ENCODE data around the gene MED13L.
A peak's percentile ranks its signal among the peaks of the same experiment; 100 is the strongest.

MED13L gene

DNA sequence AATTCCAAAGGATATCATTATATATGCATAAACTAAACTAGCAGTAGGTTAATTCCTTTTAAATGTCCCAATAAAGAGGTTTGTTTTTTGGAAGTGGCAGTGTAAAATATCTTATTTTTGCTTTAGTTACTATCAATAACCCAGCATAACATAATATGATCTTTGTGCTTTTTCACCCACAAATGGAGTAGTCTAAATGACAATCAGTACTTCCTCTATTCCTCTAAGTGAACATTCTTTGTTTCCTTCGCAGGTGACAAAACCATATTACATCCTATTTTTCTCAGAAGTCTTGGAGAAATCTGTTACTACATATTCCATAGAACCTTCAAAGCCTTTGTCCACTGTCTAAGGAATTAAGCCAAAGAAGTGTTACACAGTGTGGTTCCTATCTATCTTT is 62.5 kb downstream of the MED13L start:
- TF ChIP-seq SNAI2 (CRISPR knock-in tag; IDR thresholded peaks at IDR 0.05): no peak
- TF ChIP-seq ZNF70 (CRISPR knock-in tag; IDR thresholded peaks at IDR 0.05): no peak
- TF ChIP-seq OSR1 (CRISPR knock-in tag; IDR thresholded peaks at IDR 0.05): no peak
- TF ChIP-seq TCF4 (CRISPR knock-in tag; IDR thresholded peaks at IDR 0.05; ENCODE audit: borderline replicate concordance): no peak
- TF ChIP-seq CREB5 (CRISPR knock-in tag; IDR thresholded peaks at IDR 0.05; ENCODE audit: low read depth): no peak
- TF ChIP-seq GLIS3 (CRISPR knock-in tag; IDR thresholded peaks at IDR 0.05): no peak
- TF ChIP-seq TSHZ2 (CRISPR knock-in tag; IDR thresholded peaks at IDR 0.05): no peak
- TF ChIP-seq, protein P1, sequence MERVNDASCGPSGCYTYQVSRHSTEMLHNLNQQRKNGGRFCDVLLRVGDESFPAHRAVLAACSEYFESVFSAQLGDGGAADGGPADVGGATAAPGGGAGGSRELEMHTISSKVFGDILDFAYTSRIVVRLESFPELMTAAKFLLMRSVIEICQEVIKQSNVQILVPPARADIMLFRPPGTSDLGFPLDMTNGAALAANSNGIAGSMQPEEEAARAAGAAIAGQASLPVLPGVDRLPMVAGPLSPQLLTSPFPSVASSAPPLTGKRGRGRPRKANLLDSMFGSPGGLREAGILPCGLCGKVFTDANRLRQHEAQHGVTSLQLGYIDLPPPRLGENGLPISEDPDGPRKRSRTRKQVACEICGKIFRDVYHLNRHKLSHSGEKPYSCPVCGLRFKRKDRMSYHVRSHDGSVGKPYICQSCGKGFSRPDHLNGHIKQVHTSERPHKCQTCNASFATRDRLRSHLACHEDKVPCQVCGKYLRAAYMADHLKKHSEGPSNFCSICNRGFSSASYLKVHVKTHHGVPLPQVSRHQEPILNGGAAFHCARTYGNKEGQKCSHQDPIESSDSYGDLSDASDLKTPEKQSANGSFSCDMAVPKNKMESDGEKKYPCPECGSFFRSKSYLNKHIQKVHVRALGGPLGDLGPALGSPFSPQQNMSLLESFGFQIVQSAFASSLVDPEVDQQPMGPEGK (CRISPR knock-in tag; IDR thresholded peaks at IDR 0.05; ENCODE audit: borderline replicate concordance): no peak
- no peak for TF ChIP-seq ESRRG (CRISPR knock-in tag; IDR thresholded peaks at IDR 0.05)
- TF ChIP-seq ZFP30 (CRISPR knock-in tag; IDR thresholded peaks at IDR 0.05): no peak
- no peak for TF ChIP-seq TOX (CRISPR knock-in tag; IDR thresholded peaks at IDR 0.05; ENCODE audit: borderline replicate concordance)
- TF ChIP-seq ZFP3 (CRISPR knock-in tag; IDR thresholded peaks at IDR 0.05): no peak
- TF ChIP-seq, protein P2, sequence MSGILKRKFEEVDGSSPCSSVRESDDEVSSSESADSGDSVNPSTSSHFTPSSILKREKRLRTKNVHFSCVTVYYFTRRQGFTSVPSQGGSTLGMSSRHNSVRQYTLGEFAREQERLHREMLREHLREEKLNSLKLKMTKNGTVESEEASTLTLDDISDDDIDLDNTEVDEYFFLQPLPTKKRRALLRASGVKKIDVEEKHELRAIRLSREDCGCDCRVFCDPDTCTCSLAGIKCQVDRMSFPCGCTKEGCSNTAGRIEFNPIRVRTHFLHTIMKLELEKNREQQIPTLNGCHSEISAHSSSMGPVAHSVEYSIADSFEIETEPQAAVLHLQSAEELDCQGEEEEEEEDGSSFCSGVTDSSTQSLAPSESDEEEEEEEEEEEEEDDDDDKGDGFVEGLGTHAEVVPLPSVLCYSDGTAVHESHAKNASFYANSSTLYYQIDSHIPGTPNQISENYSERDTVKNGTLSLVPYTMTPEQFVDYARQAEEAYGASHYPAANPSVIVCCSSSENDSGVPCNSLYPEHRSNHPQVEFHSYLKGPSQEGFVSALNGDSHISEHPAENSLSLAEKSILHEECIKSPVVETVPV (CRISPR knock-in tag; IDR thresholded peaks at IDR 0.05): no peak
- no peak for ATAC-seq

DNA sequence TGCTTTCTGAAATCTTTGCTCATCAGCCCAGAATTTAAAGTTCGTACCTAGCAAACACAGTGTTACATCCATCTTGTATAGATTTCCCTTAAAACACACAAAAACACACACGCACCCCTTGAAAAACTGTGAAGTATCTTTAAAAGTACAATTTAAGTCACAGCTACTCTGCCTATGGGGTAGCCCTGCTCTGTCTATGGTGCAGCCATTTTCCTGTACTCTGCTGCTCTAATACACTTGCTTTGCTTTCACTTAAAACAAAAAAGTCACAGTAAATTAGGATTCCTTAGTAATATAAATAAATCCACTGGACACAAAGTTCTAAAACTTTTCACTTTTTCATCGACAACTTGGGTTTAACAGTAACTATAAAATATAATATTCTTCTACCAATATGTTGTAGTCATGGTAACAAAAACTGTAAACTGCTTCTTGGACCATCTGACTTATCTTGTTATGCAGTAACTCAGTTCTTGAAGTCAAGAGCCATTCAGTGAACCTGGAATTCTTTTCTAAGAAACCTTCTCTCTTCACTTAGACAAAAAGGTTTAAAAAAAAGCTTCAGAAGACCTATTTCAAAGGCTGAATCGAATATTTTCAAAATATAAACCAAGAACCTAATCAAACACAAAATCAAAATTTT is 63.5 kb downstream of the MED13L start:
- TF ChIP-seq, protein P3, sequence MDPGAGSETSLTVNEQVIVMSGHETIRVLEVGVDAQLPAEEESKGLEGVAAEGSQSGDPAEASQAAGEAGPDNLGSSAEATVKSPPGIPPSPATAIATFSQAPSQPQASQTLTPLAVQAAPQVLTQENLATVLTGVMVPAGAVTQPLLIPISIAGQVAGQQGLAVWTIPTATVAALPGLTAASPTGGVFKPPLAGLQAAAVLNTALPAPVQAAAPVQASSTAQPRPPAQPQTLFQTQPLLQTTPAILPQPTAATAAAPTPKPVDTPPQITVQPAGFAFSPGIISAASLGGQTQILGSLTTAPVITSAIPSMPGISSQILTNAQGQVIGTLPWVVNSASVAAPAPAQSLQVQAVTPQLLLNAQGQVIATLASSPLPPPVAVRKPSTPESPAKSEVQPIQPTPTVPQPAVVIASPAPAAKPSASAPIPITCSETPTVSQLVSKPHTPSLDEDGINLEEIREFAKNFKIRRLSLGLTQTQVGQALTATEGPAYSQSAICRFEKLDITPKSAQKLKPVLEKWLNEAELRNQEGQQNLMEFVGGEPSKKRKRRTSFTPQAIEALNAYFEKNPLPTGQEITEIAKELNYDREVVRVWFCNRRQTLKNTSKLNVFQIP (CRISPR knock-in tag; IDR thresholded peaks at IDR 0.05; ENCODE audit: borderline replicate concordance, low read depth): no peak
- TF ChIP-seq TCF4 (CRISPR knock-in tag; IDR thresholded peaks at IDR 0.05; ENCODE audit: borderline replicate concordance) (no peak), BACH2 (CRISPR knock-in tag; IDR thresholded peaks at IDR 0.05; ENCODE audit: borderline replicate concordance) (no peak), SNAI2 (CRISPR knock-in tag; IDR thresholded peaks at IDR 0.05) (no peak), GLIS3 (CRISPR knock-in tag; IDR thresholded peaks at IDR 0.05) (no peak), ARNTL (CRISPR knock-in tag; IDR thresholded peaks at IDR 0.05; ENCODE audit: borderline replicate concordance, low read depth) (no peak), ZNF70 (CRISPR knock-in tag; IDR thresholded peaks at IDR 0.05) (no peak), ZFP3 (CRISPR knock-in tag; IDR thresholded peaks at IDR 0.05) (no peak), ISL1 (CRISPR knock-in tag; IDR thresholded peaks at IDR 0.05) (no peak), OSR1 (CRISPR knock-in tag; IDR thresholded peaks at IDR 0.05) (no peak), TSHZ2 (CRISPR knock-in tag; IDR thresholded peaks at IDR 0.05) (no peak), ZNF8 (CRISPR knock-in tag; IDR thresholded peaks at IDR 0.05) (no peak), TOX (CRISPR knock-in tag; IDR thresholded peaks at IDR 0.05; ENCODE audit: borderline replicate concordance) (no peak), ZFP30 (CRISPR knock-in tag; IDR thresholded peaks at IDR 0.05) (no peak), ZNF565 (CRISPR knock-in tag; conservative IDR thresholded peaks at IDR 0.05; ENCODE audit: low read depth) (no peak)
- TF ChIP-seq, protein P2 (CRISPR knock-in tag; IDR thresholded peaks at IDR 0.05): no peak
- TF ChIP-seq, protein P1 (CRISPR knock-in tag; IDR thresholded peaks at IDR 0.05; ENCODE audit: borderline replicate concordance): no peak
- 0 out of 3 replicates have a peak, but pooled peaks have one; percentile 18 for ATAC-seq
